Stomach (tissue), 9 donors: ENCODE data around the gene NUP214. TPM values are rescaled to one million over a fixed set of nuclear protein-coding genes. Genes with fewer than 3 reads are reported as not detected.
"Not testable (repeated sequence)": the region's sequence is repeated elsewhere in the genome, so short reads cannot be mapped to it uniquely, and the experiment has no call there.

Experiments
- DNase-seq, 2 donors: peaks; one replicate each; pipeline versions ENCODE4 v3.0.0 to v3.0.0-alpha.2; 2013 to 2019
- H3K27ac ChIP-seq, 5 donors: fragments of 200-600 bp in 4 of 5; sonication (generic) in 4 of 5; one replicate each; pipeline ENCODE4 v1.5.1; 2013 to 2019; ENCODE audit warnings: mild to moderate bottlenecking in 1 of 5, moderate library complexity in 1 of 5
- H3K27me3 ChIP-seq, 3 donors: fragments of 200-600 bp; sonication (generic); one replicate each; pipeline ENCODE4 v1.5.1; 2017 to 2019; ENCODE audit warnings: mixed run types in 1 of 3
- H3K36me3 ChIP-seq, 4 donors: fragments of 200-600 bp; sonication (generic); 1 replicate in 3 of 4; 2 replicates in 1 of 4; pipeline ENCODE4 v1.5.1; 2016 to 2019
- H3K4me1 ChIP-seq, 4 donors: fragments of 200-600 bp; sonication (generic); one replicate each; pipeline ENCODE4 v1.5.1; 2016 to 2019
- H3K4me3 ChIP-seq, 4 donors: fragments of 200-600 bp; sonication (generic) in 3 of 4; one replicate each; pipeline ENCODE4 v1.5.1; 2016 to 2019; ENCODE audit warnings: mild to moderate bottlenecking in 1 of 4
- H3K9me3 ChIP-seq, 4 donors: fragments of 200-600 bp; sonication (generic); one replicate each; pipeline ENCODE4 v1.5.1; 2016 to 2019
- EP300 ChIP-seq: sonication (generic); formaldehyde crosslinking; IDR thresholded peaks from one replicate; pipeline ENCODE4 v1.6.1; 2017; ENCODE audit warnings: antibody characterized with exemption
- POLR2A ChIP-seq, 4 donors: fragments of 450-650 bp; IDR thresholded peaks; one replicate each; pipeline ENCODE4 v1.6.1; 2016; ENCODE audit warnings: antibody characterized with exemption in 4 of 4, control low read depth in 2 of 4, mild to moderate bottlenecking in 1 of 4, moderate library complexity in 1 of 4
- POLR2AphosphoS5 ChIP-seq, 3 donors: sonication (generic); formaldehyde crosslinking; IDR thresholded peaks; one replicate each; pipeline ENCODE4 v1.6.1; 2016; ENCODE audit warnings: antibody characterized with exemption in 3 of 3
- WGBS, 5 donors: extraction: QIAGEN DNeasy Blood & Tissue Kit in 3 of 5; methylation state at CpG; one replicate each; pipeline versions ENCODE4 v1.1.5 to v1.1.7; 2013 to 2018; 5-methylcytosine and 5-hydroxymethylcytosine counted together
- intact Hi-C: fragments of 100-400 bp; cut with DNase I; formaldehyde crosslinking; loops from one replicate; pipeline ENCODE4 v1.15.1; 2023; ENCODE audit warnings: low total_unique reads
- polyA plus RNA-seq, 3 donors: library from polyadenylated mRNA; stranded (reverse); fragments of 200-250 nt; gene quantifications; one replicate each; pipeline ENCODE4 v1.2.3, GENCODE V29; 2013
- total RNA-seq, 5 donors: library from RNA; depleted of rRNA; stranded (reverse); fragments of >200 nt; gene quantifications; one replicate each; pipeline versions ENCODE4 v1.1.0 to v1.2.3, GENCODE V29; 2014 to 2016
- TF ChIP-seq, protein P1 (sequence below), 7 experiments: fragments of 450-650 bp in 4 of 7; fragments of 200-600 bp in 3 of 7; sonication (generic) in 3 of 7; IDR thresholded peaks; one replicate each; pipeline ENCODE4 v1.5.1; 2016 to 2019; ENCODE audit warnings: antibody characterized with exemption in 7 of 7, control low read depth in 2 of 7, mild to moderate bottlenecking in 1 of 7
- donor health status: healthy with polysubstance abuse.
- donor health status: Bipolar disorder and iron deficiency.
- donor health status: healthy.

The NUP214 gene
- total and polyA plus RNA-seq, 8 donors, result 21.7 to 111 (median 35.0) TPM

DNA sequence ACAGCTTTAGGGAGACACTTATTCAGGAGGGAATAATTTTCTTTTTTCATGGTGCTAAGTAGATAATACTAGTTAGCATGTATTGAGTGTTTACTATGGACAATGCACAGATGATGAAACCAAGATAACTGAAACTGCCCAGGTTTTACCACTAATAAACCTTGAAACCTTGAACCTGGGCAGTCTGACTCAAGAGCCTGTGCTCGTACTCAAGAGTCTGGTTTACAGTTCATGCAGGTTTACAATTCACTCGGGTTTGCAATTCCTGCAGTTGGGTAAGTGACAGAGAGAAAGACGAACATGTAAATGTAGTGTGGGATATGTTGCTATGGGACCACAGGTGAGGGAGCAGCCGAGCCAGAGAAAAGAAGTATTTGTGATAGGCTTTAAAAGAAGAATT is 28.2 kb downstream of the NUP214 start:
- no peak for DNase-seq
- intact Hi-C loops, result no loop called here
- H3K27me3 ChIP-seq, result no peaks in the 10 kb centered on the region
- 88 to 94% (median 94%) methylated on average over 4 of the region's 4 CpGs for WGBS, 5 donors
- TF ChIP-seq POLR2A (IDR thresholded peaks at IDR 0.05), result no peak
- no peak for TF ChIP-seq POLR2AphosphoS5 (IDR thresholded peaks at IDR 0.05)
- TF ChIP-seq EP300, result no peak
- TF ChIP-seq, protein P1, sequence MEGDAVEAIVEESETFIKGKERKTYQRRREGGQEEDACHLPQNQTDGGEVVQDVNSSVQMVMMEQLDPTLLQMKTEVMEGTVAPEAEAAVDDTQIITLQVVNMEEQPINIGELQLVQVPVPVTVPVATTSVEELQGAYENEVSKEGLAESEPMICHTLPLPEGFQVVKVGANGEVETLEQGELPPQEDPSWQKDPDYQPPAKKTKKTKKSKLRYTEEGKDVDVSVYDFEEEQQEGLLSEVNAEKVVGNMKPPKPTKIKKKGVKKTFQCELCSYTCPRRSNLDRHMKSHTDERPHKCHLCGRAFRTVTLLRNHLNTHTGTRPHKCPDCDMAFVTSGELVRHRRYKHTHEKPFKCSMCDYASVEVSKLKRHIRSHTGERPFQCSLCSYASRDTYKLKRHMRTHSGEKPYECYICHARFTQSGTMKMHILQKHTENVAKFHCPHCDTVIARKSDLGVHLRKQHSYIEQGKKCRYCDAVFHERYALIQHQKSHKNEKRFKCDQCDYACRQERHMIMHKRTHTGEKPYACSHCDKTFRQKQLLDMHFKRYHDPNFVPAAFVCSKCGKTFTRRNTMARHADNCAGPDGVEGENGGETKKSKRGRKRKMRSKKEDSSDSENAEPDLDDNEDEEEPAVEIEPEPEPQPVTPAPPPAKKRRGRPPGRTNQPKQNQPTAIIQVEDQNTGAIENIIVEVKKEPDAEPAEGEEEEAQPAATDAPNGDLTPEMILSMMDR (IDR thresholded peaks at IDR 0.05), result no peak
- H3K36me3 ChIP-seq, result peaks cover 59 to 100% (median 94%) of the 10 kb centered on the region in 4 donors
- no peak overlapping the region for H3K4me3 ChIP-seq
- H3K9me3 ChIP-seq, result no peaks in the 10 kb centered on the region
- H3K27ac ChIP-seq, result no peak overlapping the region
- no peaks in the 10 kb centered on the region for H3K4me1 ChIP-seq

DNA sequence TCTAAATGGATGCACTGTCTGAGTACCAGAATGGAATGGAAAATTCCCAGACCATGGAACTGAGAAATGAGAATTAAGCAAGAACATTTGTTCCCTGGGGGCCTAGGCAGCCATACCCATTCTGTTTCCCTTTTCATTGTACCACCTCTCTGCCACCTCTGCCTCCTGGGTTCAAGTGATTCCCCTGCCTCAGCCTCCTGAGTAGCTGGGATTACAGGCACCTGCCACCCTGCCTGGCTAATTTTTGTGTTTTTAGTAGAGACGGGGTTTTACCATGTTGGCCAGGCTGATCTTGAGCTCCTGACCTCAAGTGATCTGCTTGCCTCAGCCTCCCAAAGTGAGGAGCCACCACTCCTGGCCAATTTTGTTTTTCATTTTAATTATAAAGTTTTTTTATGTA is 33.3 kb downstream of the NUP214 start:
- H3K9me3 ChIP-seq, intact Hi-C loops, DNase-seq, H3K4me3 ChIP-seq, H3K27me3 ChIP-seq, H3K27ac ChIP-seq: not testable (repeated sequence)
- peaks cover 43 to 99% (median 94%) of the 10 kb centered on the region in 4 donors for H3K36me3 ChIP-seq
- WGBS, 5 donors, result 77 to 100% (median 90%) methylated on average over 1 of the region's 1 CpG
- peaks cover 0 to 10% (median 0%) of the 10 kb centered on the region in 4 donors for H3K4me1 ChIP-seq

DNA sequence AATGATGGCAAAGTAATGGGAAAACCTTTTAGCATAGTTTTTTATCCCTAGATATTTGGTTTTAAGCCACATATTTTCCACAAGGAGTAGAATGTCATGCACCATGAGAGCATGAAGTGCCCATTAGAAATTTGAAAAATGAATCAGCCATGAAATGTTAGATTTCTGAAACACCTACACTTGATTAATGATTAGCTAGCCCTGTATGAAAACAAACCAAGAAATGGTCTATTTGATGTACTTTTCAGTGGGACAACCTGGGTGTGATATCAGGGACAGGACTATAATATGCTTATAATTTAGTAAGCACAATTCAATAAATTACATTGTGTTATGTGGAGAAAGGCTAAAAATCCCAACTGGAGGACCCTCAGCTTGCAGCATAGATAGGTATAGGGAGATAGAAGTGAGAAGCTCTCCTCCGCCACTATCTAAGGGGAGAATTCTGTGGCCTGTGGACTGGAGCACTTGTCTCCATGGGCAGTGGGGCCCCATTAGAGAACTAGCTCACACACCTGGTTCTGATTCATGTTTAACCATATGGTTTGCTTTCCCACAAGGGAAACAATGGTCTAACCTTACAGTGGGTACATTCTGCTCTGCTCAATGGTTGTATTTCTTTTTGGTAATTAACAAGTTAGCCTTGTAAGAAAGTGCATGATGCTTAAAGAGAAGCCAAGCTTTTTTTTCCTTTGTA is 35.2 kb downstream of the NUP214 start:
- no peaks in the 10 kb centered on the region for H3K9me3 ChIP-seq
- H3K4me1 ChIP-seq, result peaks cover 0 to 10% (median 0%) of the 10 kb centered on the region in 4 donors
- no peaks in the 10 kb centered on the region for H3K27me3 ChIP-seq
- TF ChIP-seq POLR2A (IDR thresholded peaks at IDR 0.05) (no peak), EP300 (no peak), POLR2AphosphoS5 (IDR thresholded peaks at IDR 0.05) (no peak)
- TF ChIP-seq, protein P1 (IDR thresholded peaks at IDR 0.05), result no peak
- WGBS, 5 donors, result 89 to 100% (median 97%) methylated on average over 1 of the region's 1 CpG
- intact Hi-C loops, result no loop called here
- DNase-seq, result no peak
- no peak overlapping the region for H3K4me3 ChIP-seq
- peaks cover 51 to 99% (median 95%) of the 10 kb centered on the region in 4 donors for H3K36me3 ChIP-seq
- peak overlapping the region in 2 of 5 donors; percentile 21 to 45 for H3K27ac ChIP-seq

DNA sequence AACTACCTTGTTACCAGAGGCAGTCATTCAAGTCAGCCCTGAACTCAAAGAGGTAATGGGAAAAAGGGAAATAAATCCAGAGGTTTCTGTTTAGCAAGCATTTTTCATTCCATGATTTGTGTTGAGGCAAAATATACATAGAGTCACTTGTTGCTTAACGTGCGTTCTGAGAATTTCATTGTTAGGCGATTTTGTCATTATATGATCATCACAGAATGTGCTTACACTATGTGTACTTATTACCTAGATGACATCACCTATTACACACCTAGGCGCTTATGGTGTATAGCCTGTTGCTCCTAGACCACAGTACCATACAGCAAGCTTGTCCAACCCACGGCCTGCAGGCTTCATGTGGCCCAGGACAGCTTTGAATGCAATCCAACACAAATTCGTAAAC is 36.2 kb downstream of the NUP214 start:
- H3K4me3 ChIP-seq, result no peak overlapping the region
- H3K36me3 ChIP-seq, result peaks cover 51 to 100% (median 94%) of the 10 kb centered on the region in 4 donors
- H3K27ac ChIP-seq, result no peak overlapping the region
- 86 to 92% (median 90%) methylated on average over 6 of the region's 6 CpGs for WGBS, 5 donors
- intact Hi-C loops, result no loop called here
- H3K4me1 ChIP-seq, result peaks cover 0 to 13% (median 3%) of the 10 kb centered on the region in 4 donors
- no peaks in the 10 kb centered on the region for H3K27me3 ChIP-seq
- TF ChIP-seq EP300, result no peak
- TF ChIP-seq POLR2AphosphoS5 (IDR thresholded peaks at IDR 0.05), result no peak
- TF ChIP-seq, protein P1 (IDR thresholded peaks at IDR 0.05), result no peak
- TF ChIP-seq POLR2A (IDR thresholded peaks at IDR 0.05), result no peak
- DNase-seq, result no peak
- H3K9me3 ChIP-seq, result no peaks in the 10 kb centered on the region

DNA sequence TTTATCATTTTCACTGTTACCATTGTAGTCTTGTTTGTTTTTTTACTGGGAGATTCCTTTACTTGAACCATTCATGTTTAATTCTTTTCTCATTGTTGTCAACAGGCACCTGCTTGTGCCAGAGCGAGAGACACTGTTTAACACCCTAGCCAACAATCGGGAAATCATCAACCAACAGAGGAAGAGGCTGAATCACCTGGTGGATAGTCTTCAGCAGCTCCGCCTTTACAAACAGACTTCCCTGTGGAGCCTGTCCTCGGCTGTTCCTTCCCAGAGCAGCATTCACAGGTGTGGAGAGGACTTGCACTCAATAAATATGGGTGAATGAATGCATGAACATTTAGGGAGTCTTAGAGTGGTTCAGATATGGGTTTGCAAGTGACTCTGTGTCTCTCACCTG is 37.5 kb downstream of the NUP214 start:
- TF ChIP-seq EP300 (no peak), POLR2A (IDR thresholded peaks at IDR 0.05) (no peak), POLR2AphosphoS5 (IDR thresholded peaks at IDR 0.05) (no peak)
- TF ChIP-seq, protein P1 (IDR thresholded peaks at IDR 0.05), result no peak
- Histone ChIP-seq H3K27ac (no peak overlapping the region), H3K27me3 (no peaks in the 10 kb centered on the region), H3K4me1 (peaks cover 4 to 26% (median 14%) of the 10 kb centered on the region in 4 donors), H3K4me3 (no peak overlapping the region), H3K9me3 (no peaks in the 10 kb centered on the region), H3K36me3 (peaks cover 43 to 95% (median 84%) of the 10 kb centered on the region in 4 donors)
- 86 to 97% (median 91%) methylated on average over 4 of the region's 4 CpGs for WGBS, 5 donors
- no peak for DNase-seq
- intact Hi-C loops, result no loop called here
